ENCODE results near the gene FHL2. TPM values are rescaled to one million over a fixed set of nuclear protein-coding genes. Genes with fewer than 3 reads are reported as not detected.

Gene FHL2
- total RNA-seq, 4 donors from 2014 or later = 41.8 to 75.9 (median 65.3) TPM

DNA sequence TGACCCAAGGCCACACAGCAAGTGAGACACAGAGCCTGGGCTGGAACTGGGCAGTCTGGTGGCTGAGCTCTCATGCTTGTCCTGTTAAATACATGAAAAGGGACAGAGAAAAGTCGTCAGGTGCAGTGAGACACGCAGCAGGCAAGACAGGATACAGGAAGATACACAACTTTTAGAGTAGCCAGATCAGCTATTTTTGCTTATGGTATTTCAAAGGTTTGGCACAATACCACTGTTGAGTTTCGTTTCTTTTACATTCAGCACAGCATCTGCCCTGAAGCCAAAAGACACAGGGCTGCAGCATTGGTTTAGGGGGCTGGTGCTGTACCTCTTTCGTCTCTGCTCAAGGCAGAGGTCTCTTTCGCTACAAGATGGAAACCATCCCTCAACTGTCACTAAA lies 14.0 kb downstream of the FHL2 start:
- TF ChIP-seq, protein P1, sequence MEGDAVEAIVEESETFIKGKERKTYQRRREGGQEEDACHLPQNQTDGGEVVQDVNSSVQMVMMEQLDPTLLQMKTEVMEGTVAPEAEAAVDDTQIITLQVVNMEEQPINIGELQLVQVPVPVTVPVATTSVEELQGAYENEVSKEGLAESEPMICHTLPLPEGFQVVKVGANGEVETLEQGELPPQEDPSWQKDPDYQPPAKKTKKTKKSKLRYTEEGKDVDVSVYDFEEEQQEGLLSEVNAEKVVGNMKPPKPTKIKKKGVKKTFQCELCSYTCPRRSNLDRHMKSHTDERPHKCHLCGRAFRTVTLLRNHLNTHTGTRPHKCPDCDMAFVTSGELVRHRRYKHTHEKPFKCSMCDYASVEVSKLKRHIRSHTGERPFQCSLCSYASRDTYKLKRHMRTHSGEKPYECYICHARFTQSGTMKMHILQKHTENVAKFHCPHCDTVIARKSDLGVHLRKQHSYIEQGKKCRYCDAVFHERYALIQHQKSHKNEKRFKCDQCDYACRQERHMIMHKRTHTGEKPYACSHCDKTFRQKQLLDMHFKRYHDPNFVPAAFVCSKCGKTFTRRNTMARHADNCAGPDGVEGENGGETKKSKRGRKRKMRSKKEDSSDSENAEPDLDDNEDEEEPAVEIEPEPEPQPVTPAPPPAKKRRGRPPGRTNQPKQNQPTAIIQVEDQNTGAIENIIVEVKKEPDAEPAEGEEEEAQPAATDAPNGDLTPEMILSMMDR (IDR thresholded peaks at IDR 0.05) = no peak
- no peak for TF ChIP-seq POLR2A (IDR thresholded peaks at IDR 0.05)
- peak overlapping the region in 1 of 4 donors; percentile 62 for H3K27ac ChIP-seq

GRCh38 chr2:105384216-105384615 lies 14.6 kb downstream of the FHL2 start:
- H3K9me3 ChIP-seq = no peaks in the 10 kb centered on the region
- H3K4me3 ChIP-seq = no peak overlapping the region
- TF ChIP-seq POLR2A (IDR thresholded peaks at IDR 0.05) = no peak
- TF ChIP-seq, protein P1 (IDR thresholded peaks at IDR 0.05) = peak in 1 of 6 experiments; percentile 10
- peaks cover 0 to 48% (median 0%) of the 10 kb centered on the region in 3 donors for H3K36me3 ChIP-seq
- H3K27me3 ChIP-seq = no peaks in the 10 kb centered on the region
- DNase-seq = no peak
- peaks cover 0 to 20% (median 2%) of the 10 kb centered on the region in 4 donors for H3K4me1 ChIP-seq
- peak overlapping the region in 1 of 4 donors; percentile 62 for H3K27ac ChIP-seq

More for the DNA sequence above, 14.0 kb downstream of the FHL2 start:
- no peaks in the 10 kb centered on the region for H3K9me3 ChIP-seq
- H3K4me1 ChIP-seq = peaks cover 0 to 17% (median 0%) of the 10 kb centered on the region in 4 donors
- no peak for DNase-seq
- H3K4me3 ChIP-seq = no peak overlapping the region
- peaks cover 0 to 48% (median 0%) of the 10 kb centered on the region in 3 donors for H3K36me3 ChIP-seq
- H3K27me3 ChIP-seq = no peaks in the 10 kb centered on the region

- H3K36me3 ChIP-seq = peaks cover 0 to 48% (median 0%) of the 10 kb centered on the region in 3 donors
- no peaks in the 10 kb centered on the region for H3K27me3 ChIP-seq
- no peak for DNase-seq
- peaks cover 0 to 20% (median 2%) of the 10 kb centered on the region in 4 donors for H3K4me1 ChIP-seq
- peak overlapping the region in 1 of 4 donors; percentile 43 for H3K27ac ChIP-seq
- H3K4me3 ChIP-seq = no peak overlapping the region
- TF ChIP-seq POLR2A (IDR thresholded peaks at IDR 0.05) = no peak
- TF ChIP-seq, protein P1 (IDR thresholded peaks at IDR 0.05) = no peak
- H3K9me3 ChIP-seq = no peaks in the 10 kb centered on the region
Measured at GRCh38 chr2:105383432-105384166, 15.3 kb downstream of the FHL2 start.

DNA sequence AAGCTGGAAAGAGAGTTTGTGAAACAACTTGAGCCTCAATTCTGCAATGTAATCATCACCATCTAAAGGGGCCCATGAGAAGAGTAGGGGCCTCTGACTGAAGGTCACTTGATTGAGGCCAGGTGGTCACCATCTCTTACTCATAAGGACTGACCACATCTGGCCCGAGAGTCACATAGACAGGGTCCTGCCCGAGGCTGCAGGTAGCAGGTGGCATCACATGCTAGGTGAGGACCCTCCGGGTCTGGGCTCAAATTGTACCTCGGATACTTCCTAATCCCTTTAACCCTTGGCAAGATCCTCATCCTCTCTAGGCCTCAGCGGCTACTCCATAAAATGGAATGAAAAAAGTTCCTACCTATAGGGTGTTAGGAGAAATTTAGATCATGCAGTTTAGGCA lies 16.7 kb downstream of the FHL2 start:
- no peak for TF ChIP-seq POLR2A (IDR thresholded peaks at IDR 0.05)
- Histone ChIP-seq H3K27me3 (no peaks in the 10 kb centered on the region), H3K27ac (no peak overlapping the region), H3K36me3 (peaks cover 0 to 56% (median 0%) of the 10 kb centered on the region in 3 donors), H3K9me3 (no peaks in the 10 kb centered on the region), H3K4me1 (peaks cover 0 to 17% (median 2%) of the 10 kb centered on the region in 4 donors), H3K4me3 (no peak overlapping the region)
- no peak for DNase-seq

DNA sequence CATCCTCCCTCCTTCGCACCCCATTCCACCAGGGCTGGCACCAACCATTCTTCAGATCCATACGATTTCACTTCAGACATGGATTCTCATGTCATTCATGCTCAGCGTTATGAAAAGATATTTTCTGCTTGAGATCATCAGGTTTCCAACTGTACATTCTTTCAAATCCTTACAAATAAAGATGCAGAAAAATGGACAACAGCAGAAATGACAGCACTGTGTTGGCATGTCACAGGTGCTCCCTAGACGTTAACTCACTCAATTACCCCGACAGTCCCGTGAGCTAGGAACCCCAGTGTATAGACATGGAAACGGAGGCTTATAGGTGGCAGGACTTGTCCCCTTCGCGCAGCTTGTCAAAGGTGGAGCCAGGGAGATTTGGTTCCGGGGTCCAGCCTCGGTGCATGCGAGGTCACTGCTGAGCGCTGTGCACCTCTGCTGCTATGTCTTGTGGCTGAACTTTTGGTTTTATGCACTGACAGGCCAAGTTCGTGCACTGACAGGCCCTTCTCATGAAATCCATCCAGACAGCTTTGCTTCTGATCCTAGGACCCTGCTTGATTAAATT lies 17.7 kb downstream of the FHL2 start:
- no peak overlapping the region for H3K4me3 ChIP-seq
- DNase-seq = no peak
- TF ChIP-seq, protein P1 (IDR thresholded peaks at IDR 0.05) = no peak
- H3K27me3 ChIP-seq = no peaks in the 10 kb centered on the region
- H3K9me3 ChIP-seq = no peaks in the 10 kb centered on the region
- H3K27ac ChIP-seq = peak overlapping the region in 2 of 4 donors; percentile 62 to 68
- H3K4me1 ChIP-seq = peaks cover 0 to 11% (median 2%) of the 10 kb centered on the region in 4 donors
- H3K36me3 ChIP-seq = peaks cover 0 to 59% (median 0%) of the 10 kb centered on the region in 3 donors

Measured in Peyer's patch (tissue), 4 donors.